ENCODE measurements around the gene SYTL5.

SYTL5 gene

DNA sequence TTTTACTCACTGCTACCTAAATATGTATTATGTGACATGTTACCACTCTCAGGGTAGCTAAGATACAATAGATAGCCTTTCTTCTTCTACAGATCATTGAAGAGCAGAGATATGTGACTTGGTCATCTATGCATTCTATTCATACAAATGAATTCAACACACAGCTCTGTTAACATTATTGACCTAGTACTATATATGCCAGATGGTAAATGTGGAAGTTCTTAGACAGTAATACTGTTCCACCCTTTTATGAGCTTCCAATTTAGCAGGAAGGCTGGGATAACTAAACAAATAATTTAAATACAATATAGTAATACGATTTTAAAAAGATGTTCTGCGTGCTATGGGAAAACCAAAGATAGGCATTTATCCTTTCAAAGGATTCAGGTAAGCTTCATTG, 76.0 kb downstream of the SYTL5 start:
- Histone ChIP-seq H3K9me3 (ENCODE audit: control insufficient read depth in 2 of 2, low read length in 2 of 2) (no peaks in the 10 kb centered on the region), H3K9ac (ENCODE audit: low read depth in 1 of 2, low read length in 2 of 2) (no peak overlapping the region), H3K27me3 (ENCODE audit: control insufficient read depth in 2 of 2, insufficient read depth in 2 of 2, low read length in 2 of 2) (peaks cover 2 to 12% of the 10 kb centered on the region in 2 donors), H3K4me3 (ENCODE audit: low read length in 2 of 2) (no peak overlapping the region), H3K27ac (ENCODE audit: low read depth in 2 of 2, low read length in 2 of 2) (peak overlapping the region in 1 of 2 donors; percentile 32), H3K4me1 (ENCODE audit: control insufficient read depth in 2 of 2, insufficient read depth in 2 of 2, low read length in 2 of 2) (peaks cover 0 to 5% of the 10 kb centered on the region in 2 donors), H3K36me3 (ENCODE audit: control insufficient read depth in 2 of 2, insufficient read depth in 2 of 2, low read length in 2 of 2) (no peaks in the 10 kb centered on the region)

DNA sequence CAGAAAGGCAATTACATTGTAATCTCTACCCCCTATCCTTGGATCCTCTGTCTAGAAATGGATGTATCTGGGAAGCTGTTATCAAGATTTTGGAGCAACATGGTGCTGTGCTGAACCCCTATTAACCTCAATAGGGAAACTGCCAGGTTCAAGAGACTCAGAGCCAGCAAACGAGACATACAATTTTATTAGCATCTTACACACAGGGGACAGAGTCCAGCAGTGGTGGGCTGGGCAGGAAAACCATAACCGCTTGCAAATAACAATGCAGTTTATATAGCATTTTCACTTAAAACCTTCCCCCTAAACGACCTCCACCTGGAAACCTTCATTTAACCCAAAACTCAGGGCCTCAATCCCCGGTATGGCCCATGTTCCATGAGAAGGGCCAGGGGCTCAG, 79.5 kb downstream of the SYTL5 start:
- Histone ChIP-seq H3K9me3 (ENCODE audit: control insufficient read depth in 2 of 2, low read length in 2 of 2) (no peaks in the 10 kb centered on the region), H3K9ac (ENCODE audit: low read depth in 1 of 2, low read length in 2 of 2) (no peak overlapping the region), H3K27ac (ENCODE audit: low read depth in 2 of 2, low read length in 2 of 2) (no peak overlapping the region)

DNA sequence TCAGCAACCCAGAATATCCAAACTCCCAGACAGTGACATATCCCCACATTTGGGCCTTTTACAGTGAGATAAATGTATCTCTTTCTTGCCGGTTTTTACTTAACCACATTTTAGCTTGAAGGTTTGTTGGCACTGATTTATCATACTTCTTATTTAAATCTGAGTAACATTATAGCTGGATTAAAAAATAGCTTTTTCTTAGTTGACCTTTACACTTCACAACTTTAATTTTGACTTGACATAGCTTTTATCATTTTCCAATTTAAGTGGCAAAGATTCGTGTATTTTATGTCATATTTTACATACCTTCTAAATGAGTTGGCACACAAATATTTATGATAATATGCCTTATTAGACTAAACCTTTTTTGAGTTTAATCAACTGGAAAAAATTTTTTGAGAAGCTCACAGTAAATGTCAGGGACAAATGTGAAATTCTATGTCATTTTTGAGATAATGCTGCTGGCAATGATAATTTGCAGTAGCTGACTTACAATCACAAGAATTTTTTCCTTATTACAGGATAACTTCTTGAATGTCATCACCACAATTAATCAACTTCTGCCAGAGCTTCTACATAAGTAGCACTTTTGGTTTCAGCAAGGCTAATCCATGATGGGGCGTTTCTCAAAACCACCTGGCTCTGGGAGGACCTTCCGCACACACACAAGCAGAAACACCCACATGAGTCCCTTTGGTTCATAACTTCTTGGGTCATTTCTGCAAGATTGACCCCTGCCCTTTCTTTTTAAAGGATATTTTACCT, 80.3 kb downstream of the SYTL5 start:
- H3K27me3 ChIP-seq (ENCODE audit: control insufficient read depth in 2 of 2, insufficient read depth in 2 of 2, low read length in 2 of 2) = peaks cover 2 to 6% of the 10 kb centered on the region in 2 donors
- no peak overlapping the region for H3K9ac ChIP-seq (ENCODE audit: low read depth in 1 of 2, low read length in 2 of 2)
- H3K27ac ChIP-seq (ENCODE audit: low read depth in 2 of 2, low read length in 2 of 2) = no peak overlapping the region
- no peaks in the 10 kb centered on the region for H3K36me3 ChIP-seq (ENCODE audit: control insufficient read depth in 2 of 2, insufficient read depth in 2 of 2, low read length in 2 of 2)
- H3K4me1 ChIP-seq (ENCODE audit: control insufficient read depth in 2 of 2, insufficient read depth in 2 of 2, low read length in 2 of 2) = peaks cover 0 to 5% of the 10 kb centered on the region in 2 donors
- H3K4me3 ChIP-seq (ENCODE audit: low read length in 2 of 2) = no peak overlapping the region
- no peaks in the 10 kb centered on the region for H3K9me3 ChIP-seq (ENCODE audit: control insufficient read depth in 2 of 2, low read length in 2 of 2)

More for the DNA sequence above, 79.5 kb downstream of the SYTL5 start:
- Histone ChIP-seq H3K36me3 (ENCODE audit: control insufficient read depth in 2 of 2, insufficient read depth in 2 of 2, low read length in 2 of 2) (no peaks in the 10 kb centered on the region), H3K4me1 (ENCODE audit: control insufficient read depth in 2 of 2, insufficient read depth in 2 of 2, low read length in 2 of 2) (peaks cover 0 to 5% of the 10 kb centered on the region in 2 donors), H3K4me3 (ENCODE audit: low read length in 2 of 2) (no peak overlapping the region), H3K27me3 (ENCODE audit: control insufficient read depth in 2 of 2, insufficient read depth in 2 of 2, low read length in 2 of 2) (peaks cover 2 to 6% of the 10 kb centered on the region in 2 donors)

DNA sequence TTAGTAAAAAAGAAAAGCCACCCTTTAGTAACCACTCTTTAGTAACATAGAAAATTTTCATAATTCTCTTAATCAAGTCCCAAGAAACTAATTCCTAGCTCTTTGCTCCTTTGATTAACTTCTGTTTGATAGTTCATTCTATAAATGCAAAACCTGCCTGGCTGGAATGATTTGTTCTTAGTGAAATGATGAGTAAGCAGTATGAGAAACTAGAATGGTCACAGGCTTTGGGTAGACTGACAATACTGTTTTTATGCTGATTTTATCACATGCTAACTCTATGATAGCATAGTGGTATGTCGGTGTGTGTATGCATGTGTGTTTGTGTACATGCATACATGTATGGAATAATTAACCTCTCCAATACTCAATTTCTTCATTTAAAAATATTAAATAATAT, 81.2 kb downstream of the SYTL5 start:
- peaks cover 2 to 6% of the 10 kb centered on the region in 2 donors for H3K27me3 ChIP-seq (ENCODE audit: control insufficient read depth in 2 of 2, insufficient read depth in 2 of 2, low read length in 2 of 2)
- H3K9me3 ChIP-seq (ENCODE audit: control insufficient read depth in 2 of 2, low read length in 2 of 2) = no peaks in the 10 kb centered on the region
- H3K27ac ChIP-seq (ENCODE audit: low read depth in 2 of 2, low read length in 2 of 2) = no peak overlapping the region
- H3K4me3 ChIP-seq (ENCODE audit: low read length in 2 of 2) = no peak overlapping the region
- peaks cover 0 to 5% of the 10 kb centered on the region in 2 donors for H3K4me1 ChIP-seq (ENCODE audit: control insufficient read depth in 2 of 2, insufficient read depth in 2 of 2, low read length in 2 of 2)
- no peaks in the 10 kb centered on the region for H3K36me3 ChIP-seq (ENCODE audit: control insufficient read depth in 2 of 2, insufficient read depth in 2 of 2, low read length in 2 of 2)
- no peak overlapping the region for H3K9ac ChIP-seq (ENCODE audit: low read depth in 1 of 2, low read length in 2 of 2)

DNA sequence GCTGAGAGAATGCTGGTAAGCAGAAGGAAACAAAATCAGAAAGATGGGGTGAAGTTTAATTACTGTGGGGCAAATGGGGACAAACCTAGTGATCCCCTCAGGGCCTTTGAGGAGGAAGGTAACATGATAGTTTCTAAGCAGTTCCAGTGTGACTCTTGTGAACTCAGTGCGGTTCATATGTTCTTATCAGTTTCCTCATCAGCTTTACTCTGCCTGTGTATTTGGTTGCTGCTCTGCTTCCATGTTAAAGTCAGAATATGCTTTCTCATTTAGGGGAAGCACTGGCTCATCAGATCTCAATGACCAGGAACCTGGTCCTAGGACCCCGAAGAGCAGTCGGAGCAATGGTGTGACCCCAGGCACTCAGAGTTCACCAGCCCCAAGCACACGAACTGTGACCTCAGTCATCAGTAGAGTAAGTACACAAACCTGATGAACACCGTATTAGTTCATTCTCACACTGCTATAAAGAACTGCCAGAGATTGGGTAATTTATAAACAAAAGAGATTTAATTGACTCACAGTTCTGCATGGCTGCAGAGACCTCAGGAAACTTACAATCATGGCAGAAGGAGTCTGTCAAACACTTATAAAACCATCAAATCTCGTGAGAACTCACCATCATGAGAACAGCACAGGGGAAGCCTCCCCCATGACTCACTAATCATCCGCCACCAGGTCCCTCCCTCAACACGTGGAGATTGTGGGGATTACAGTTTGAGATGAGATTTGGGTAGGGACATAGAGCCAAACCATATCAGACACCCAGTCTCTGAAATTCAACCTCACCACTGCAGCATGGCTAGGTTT, 83.0 kb downstream of the SYTL5 start:
- Histone ChIP-seq H3K27ac (ENCODE audit: low read depth in 2 of 2, low read length in 2 of 2) (no peak overlapping the region), H3K4me1 (ENCODE audit: control insufficient read depth in 2 of 2, insufficient read depth in 2 of 2, low read length in 2 of 2) (peaks cover 0 to 5% of the 10 kb centered on the region in 2 donors), H3K27me3 (ENCODE audit: control insufficient read depth in 2 of 2, insufficient read depth in 2 of 2, low read length in 2 of 2) (peaks cover 2 to 4% of the 10 kb centered on the region in 2 donors), H3K36me3 (ENCODE audit: control insufficient read depth in 2 of 2, insufficient read depth in 2 of 2, low read length in 2 of 2) (no peaks in the 10 kb centered on the region), H3K9me3 (ENCODE audit: control insufficient read depth in 2 of 2, low read length in 2 of 2) (no peaks in the 10 kb centered on the region), H3K9ac (ENCODE audit: low read depth in 1 of 2, low read length in 2 of 2) (no peak overlapping the region), H3K4me3 (ENCODE audit: low read length in 2 of 2) (no peak overlapping the region)

DNA sequence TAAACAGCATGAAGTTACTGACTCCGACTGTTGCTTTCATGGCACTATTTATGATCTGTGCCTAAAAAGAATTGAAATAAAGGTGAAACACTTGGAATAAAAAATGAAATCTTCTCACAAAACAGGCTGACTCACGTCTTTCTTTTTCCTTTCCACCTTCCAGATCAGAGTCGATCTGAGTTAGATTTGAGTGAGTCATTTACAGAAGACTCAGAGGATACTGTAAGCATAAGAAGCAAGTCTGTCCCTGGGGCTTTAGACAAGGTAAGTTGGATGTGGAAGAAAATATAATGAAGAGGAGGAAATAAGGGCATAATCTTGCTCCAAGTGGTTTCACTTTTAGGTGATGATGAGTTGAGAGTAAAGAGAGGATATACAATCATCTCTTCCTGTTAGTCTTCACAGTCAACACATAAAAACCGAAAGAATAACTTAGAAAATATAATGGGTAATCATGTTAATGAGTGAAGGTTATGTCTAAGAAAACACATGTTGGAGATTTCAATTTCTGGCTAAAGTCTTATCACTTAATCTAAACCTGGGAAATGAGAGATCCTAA, 89.7 kb downstream of the SYTL5 start:
- Histone ChIP-seq H3K9ac (ENCODE audit: low read depth in 1 of 2, low read length in 2 of 2) (no peak overlapping the region), H3K27me3 (ENCODE audit: control insufficient read depth in 2 of 2, insufficient read depth in 2 of 2, low read length in 2 of 2) (no peaks in the 10 kb centered on the region), H3K4me1 (ENCODE audit: control insufficient read depth in 2 of 2, insufficient read depth in 2 of 2, low read length in 2 of 2) (no peaks in the 10 kb centered on the region), H3K36me3 (ENCODE audit: control insufficient read depth in 2 of 2, insufficient read depth in 2 of 2, low read length in 2 of 2) (no peaks in the 10 kb centered on the region), H3K27ac (ENCODE audit: low read depth in 2 of 2, low read length in 2 of 2) (no peak overlapping the region), H3K4me3 (ENCODE audit: low read length in 2 of 2) (no peak overlapping the region), H3K9me3 (ENCODE audit: control insufficient read depth in 2 of 2, low read length in 2 of 2) (peaks cover 0 to 6% of the 10 kb centered on the region in 2 donors)

DNA sequence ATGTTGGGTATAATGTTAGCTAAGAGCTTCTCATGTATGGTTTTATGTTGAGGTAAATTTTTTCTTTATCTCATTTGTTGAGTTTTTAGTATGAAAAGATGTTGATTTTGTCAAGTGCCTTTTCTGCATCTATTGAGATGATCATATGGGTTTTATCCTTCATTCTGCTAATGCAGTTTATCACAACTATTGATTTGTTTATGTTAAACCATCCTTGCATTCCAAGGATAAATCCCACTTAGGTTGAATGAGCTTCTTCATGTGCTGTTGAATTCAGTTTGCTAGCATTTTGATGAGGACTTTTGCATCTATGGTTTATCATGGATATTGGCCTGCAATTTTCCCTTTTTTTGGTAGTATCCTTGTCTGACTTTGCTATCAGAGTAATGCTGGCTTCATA, 93.3 kb downstream of the SYTL5 start:
- no peaks in the 10 kb centered on the region for H3K4me1 ChIP-seq (ENCODE audit: control insufficient read depth in 2 of 2, insufficient read depth in 2 of 2, low read length in 2 of 2)
- no peak overlapping the region for H3K9ac ChIP-seq (ENCODE audit: low read depth in 1 of 2, low read length in 2 of 2)
- no peak overlapping the region for H3K27ac ChIP-seq (ENCODE audit: low read depth in 2 of 2, low read length in 2 of 2)
- no peaks in the 10 kb centered on the region for H3K36me3 ChIP-seq (ENCODE audit: control insufficient read depth in 2 of 2, insufficient read depth in 2 of 2, low read length in 2 of 2)
- H3K9me3 ChIP-seq (ENCODE audit: control insufficient read depth in 2 of 2, low read length in 2 of 2) = peaks cover 0 to 6% of the 10 kb centered on the region in 2 donors
- H3K4me3 ChIP-seq (ENCODE audit: low read length in 2 of 2) = no peak overlapping the region
- no peaks in the 10 kb centered on the region for H3K27me3 ChIP-seq (ENCODE audit: control insufficient read depth in 2 of 2, insufficient read depth in 2 of 2, low read length in 2 of 2)

DNA sequence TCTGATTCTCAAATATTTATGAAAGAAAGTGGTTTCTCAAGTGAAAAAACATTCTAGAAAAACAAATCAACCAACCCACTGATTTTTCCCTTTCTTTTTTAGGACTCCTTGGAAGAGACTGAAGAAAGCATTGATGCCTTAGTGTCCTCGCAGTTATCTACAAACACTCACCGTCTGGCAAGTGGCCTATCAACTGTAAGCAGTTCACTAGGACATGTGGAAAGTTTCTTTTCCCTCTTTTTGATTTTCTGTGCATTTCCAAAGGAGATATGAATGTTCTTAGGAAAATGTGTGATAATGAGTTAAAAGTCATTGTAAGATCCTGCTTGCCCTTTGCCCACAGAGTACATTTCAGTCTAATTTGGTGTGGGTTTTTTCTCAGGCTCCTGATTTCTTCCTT, 95.9 kb downstream of the SYTL5 start:
- Histone ChIP-seq H3K4me3 (ENCODE audit: low read length in 2 of 2) (no peak overlapping the region), H3K9me3 (ENCODE audit: control insufficient read depth in 2 of 2, low read length in 2 of 2) (peaks cover 0 to 6% of the 10 kb centered on the region in 2 donors), H3K27ac (ENCODE audit: low read depth in 2 of 2, low read length in 2 of 2) (no peak overlapping the region), H3K9ac (ENCODE audit: low read depth in 1 of 2, low read length in 2 of 2) (no peak overlapping the region), H3K4me1 (ENCODE audit: control insufficient read depth in 2 of 2, insufficient read depth in 2 of 2, low read length in 2 of 2) (no peaks in the 10 kb centered on the region), H3K36me3 (ENCODE audit: control insufficient read depth in 2 of 2, insufficient read depth in 2 of 2, low read length in 2 of 2) (no peaks in the 10 kb centered on the region), H3K27me3 (ENCODE audit: control insufficient read depth in 2 of 2, insufficient read depth in 2 of 2, low read length in 2 of 2) (no peaks in the 10 kb centered on the region)

DNA sequence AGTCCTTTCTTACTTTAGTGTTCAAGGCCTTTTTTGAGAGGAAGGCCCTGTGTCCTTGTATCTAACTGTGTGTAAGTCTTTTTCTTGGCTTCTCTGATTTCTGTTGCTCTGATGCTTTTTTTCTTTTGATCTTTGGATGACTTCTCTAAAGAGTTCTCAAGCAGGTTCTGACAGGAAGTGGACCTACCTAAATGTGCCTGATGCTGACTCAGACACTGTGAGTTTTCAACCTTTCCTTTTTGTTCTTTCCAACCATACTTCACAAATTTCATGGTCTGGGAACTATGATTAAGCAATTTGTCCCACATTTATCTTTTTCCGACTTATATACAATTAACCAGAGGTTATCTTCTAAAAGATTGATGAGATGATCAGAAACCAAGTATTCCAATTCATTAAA, 96.5 kb downstream of the SYTL5 start:
- Histone ChIP-seq H3K9ac (ENCODE audit: low read depth in 1 of 2, low read length in 2 of 2) (no peak overlapping the region), H3K9me3 (ENCODE audit: control insufficient read depth in 2 of 2, low read length in 2 of 2) (peaks cover 0 to 6% of the 10 kb centered on the region in 2 donors), H3K27me3 (ENCODE audit: control insufficient read depth in 2 of 2, insufficient read depth in 2 of 2, low read length in 2 of 2) (no peaks in the 10 kb centered on the region), H3K36me3 (ENCODE audit: control insufficient read depth in 2 of 2, insufficient read depth in 2 of 2, low read length in 2 of 2) (no peaks in the 10 kb centered on the region), H3K4me1 (ENCODE audit: control insufficient read depth in 2 of 2, insufficient read depth in 2 of 2, low read length in 2 of 2) (no peaks in the 10 kb centered on the region), H3K4me3 (ENCODE audit: low read length in 2 of 2) (no peak overlapping the region), H3K27ac (ENCODE audit: low read depth in 2 of 2, low read length in 2 of 2) (no peak overlapping the region)
